ENCODE results near the gene OR6N1.

Gene OR6N1

DNA sequence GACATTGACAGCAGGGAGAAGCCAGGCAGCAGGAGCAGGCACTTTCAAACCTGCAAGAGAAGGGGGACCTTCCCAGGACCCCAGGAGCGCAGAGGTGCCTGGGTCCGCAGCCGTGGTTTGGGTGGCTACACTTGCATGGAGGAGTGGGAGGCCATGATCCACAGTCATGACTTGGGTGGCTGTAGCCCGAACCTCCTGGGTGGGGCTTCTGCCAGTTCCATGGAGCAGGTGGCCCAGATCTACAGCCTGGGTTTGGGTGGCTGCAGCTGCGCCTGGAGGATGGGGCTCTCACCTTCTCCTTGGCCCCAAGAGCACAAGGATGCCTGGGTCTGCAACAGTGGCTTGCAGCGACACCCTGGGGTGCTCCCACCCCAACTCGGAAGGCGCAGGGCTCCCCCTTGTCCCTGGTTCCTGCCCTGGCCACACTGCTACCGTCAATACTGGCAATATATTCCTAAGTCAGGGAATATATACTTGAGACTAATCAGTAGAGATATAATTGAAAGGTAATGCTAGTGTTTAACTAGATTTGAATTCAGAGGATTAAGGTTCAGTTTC lies 19.8 kb downstream of the OR6N1 start:
- DNase-seq (ENCODE audit: low read depth, low spot score): no peak

DNA sequence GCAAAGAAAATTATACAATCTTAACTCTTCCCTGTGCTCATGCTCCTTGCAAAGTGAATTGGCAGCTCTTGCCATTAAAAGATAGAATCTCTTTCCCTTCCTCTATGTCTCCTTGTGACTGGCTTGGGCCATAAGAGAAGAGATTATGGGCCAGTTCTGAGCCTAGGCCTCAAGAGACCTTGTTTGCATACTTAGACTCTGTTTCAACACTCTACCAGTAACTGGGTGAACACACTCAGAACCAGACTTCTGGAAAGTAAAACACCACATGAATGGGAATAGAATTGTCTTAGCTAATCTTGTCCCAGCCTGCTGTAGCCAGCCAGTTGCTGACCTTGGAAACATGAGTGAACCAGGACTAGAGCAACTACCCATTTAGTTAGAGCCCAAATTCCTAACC lies 36.1 kb downstream of the OR6N1 start:
- no peak for DNase-seq (ENCODE audit: low read depth, low spot score)

DNA sequence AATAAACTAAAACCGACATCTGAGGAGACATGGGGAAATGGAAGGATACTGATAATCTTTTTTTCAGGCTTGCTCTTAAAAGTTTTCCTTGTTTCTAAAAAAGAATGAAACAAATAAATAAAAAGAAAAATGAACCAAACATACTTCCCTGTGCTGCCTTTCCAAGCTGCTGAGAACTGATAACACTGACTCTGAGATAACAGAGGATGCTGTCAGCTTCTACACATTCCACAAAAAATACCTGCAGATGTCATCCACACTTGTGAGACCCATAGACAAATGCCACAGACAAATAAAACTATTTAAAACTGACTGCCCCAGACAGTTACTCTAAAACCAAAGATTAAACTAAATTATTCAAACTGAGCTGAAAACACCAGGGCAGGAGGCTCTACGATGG lies 39.5 kb downstream of the OR6N1 start:
- DNase-seq (ENCODE audit: low read depth, low spot score): no peak

DNA sequence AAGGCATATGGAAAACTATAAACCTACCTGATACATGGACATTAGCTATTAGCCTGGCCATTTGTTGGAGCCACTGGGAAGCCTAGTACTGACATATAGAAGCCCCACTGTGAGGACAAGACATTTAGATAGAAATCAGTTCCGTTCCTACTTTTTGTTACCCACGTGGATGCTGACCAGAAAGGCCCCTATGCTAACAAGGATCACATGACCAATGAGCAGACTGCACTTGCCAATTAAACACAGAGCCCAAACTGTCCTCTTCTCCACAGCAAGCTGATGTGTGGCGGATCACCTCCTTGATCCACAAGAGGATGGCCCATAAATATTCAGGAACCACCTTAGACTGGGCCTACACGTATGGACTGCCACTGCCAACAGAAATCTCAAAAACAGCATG lies 40.3 kb downstream of the OR6N1 start:
- DNase-seq (ENCODE audit: low read depth, low spot score): no peak

DNA sequence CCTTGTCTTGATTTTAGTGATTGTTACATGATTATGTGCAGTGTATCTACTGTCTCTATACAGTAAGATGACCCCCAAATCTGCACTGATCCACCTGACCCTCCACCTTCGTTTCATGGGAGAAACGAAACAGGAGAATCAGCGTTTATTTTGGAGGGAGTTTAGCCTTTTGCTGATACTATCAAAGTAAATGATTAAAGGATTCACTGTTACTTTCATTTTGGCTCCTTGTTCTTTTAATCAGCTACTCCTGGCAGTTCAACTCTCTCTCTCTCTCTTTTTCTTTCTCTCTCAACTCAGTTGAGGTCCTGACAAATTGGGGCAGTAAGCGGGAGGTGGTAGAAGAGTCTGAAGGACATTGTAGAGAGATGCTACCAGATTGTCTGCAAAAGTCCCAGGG lies 41.5 kb downstream of the OR6N1 start:
- DNase-seq (ENCODE audit: low read depth, low spot score): no peak

DNA sequence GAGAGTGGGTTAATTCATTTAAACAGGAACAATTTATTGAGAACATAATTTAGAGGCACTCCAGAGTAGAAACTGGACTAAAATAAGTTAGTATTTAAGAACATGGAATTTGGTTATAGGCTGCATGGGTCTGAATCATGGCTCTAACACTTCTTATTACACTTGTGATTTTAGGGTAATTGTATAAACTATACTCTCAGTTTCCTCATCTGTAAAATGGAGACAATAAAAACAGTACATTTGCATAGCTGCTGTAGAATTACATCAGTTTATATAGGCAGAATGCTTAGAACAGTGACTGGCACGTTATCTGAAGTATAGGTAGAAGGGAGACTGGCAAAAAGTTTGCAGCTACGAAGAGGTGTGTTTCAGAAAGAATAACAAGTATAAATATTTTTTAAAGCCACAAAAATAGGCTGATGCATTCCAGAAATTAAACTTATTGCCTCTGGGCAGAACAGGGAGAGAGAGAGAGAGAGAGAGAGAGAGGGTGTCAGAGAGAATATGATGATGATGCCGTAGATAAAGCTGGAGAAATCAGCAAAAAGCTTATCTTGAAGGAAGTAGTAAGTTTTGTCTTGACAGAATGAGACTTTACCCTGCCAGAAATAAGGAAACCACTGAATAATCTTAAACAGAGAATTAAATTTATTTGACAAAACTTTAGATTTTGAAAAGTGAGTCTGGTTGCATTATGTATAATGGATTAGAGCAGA lies 43.3 kb downstream of the OR6N1 start:
- DNase-seq (ENCODE audit: low read depth, low spot score): no peak

DNA sequence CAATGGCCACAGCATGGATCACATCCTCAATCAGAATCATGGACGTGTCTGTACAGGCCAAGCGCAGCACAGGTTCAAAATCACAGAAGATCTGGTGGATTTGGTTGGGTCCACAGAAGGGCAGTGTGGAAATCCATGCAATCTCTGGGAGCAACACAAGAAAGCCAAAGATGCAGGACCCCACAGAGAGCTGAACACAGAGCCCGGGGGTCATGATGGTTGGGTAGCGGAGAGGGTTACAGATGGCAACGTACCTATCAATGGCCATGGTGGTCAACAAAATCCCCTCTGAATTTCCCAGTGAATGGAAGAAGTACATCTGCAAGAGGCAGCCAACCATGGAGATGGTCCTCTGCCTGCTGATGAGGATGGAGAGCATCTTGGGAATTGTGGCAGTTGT lies 47.6 kb downstream of the OR6N1 start:
- DNase-seq (ENCODE audit: low read depth, low spot score): no peak

DNA sequence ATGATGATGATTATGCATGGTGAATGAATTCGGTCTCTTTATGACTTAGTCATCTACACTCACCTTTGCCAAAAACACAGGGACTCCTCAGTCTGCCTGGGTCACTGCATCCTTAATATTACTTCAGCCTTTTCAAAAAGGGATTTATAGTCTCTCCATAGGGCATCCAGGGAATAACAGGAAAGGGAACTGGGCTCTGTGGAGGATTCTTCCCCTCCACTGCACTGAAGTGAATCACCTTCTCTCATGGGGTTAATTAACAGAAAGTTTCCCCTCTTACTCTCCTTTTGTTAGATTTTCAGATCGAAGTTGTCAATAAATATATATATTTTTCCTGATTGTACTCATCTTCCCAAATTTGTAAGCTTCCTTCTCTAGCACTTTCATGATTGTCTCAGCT lies 51.4 kb downstream of the OR6N1 start, which contains the start of gene OR6K3:
OR6K3 (minus strand) TSS at position 101 of the 400 bp plus-strand sequence. CDS start 2,605 bp downstream, outside the sequence.
- DNase-seq (ENCODE audit: low read depth, low spot score): no peak

DNA sequence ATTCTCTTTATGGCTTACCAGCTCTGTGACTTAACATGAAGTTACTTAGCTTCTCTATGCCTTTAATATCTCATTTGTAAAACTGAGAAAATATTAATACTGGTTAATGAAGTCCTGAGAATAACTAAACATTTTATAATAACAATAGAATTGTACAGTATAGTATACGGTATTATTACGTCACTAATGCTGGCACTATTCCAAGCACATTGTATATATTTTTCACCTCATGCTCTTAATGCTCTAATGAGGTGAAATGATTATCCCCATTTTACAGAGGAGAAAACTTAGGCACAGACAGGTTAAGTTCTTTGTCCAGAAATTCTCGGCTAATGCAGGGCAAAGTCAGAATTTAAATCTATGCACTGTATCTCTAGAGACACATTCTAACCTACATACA lies 52.3 kb downstream of the OR6N1 start:
- no peak for DNase-seq (ENCODE audit: low read depth, low spot score)

DNA sequence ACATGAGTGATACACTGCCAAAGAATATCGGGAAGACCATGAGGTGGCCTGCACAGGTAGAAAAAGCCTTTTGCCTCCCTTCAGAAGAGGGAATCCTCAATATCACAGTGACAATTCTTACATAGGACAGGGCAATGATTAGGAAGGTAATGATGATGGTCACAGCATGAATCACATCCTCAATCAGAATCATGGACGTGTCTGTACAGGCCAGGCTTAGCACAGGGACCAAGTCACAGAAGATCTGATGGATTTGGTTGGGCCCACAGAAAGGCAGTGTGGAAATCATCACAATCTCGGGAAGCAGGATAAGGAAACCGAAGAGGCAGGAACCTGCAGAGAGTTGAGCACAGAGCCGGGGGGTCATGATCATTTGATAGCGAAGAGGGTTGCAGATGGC lies 54.7 kb downstream of the OR6N1 start:
- no peak for DNase-seq (ENCODE audit: low read depth, low spot score)

DNA sequence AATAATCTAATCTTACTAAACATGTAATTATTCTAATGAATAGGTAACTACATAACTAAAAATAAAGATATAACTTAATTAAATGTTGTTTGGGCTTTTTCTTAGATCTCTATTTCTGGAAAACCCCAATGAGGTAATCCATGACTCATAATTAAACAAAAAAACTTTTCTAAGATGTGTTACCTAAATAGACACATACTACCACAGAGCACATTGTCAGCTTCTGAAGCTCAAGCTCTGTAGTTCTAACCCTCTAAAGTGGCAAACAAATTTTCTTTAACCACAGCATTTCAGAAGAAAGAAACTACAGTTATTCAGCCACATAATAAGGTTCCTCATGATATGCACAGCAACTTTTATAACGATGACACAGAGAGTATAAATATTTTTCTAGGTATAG lies 55.7 kb downstream of the OR6N1 start:
- DNase-seq (ENCODE audit: low read depth, low spot score): no peak

DNA sequence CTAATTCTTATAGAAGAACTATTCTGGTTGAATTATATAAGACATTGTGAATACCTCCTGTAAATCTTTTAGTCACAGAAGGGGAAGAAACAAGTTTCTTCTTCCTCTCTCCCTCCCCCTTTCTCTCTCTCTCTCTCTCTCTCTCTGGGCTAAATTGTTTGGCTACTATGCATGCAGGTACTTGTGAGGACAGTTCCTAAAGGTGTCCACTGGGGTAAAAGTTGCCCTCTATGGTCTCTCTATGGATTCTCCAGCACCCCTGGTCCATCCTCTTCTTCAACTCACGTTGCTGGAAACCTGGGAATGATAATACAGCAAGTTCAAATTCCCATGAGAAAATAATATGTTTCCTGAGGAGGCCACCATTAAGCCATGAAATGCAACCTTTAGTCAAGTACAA lies 57.2 kb downstream of the OR6N1 start:
- DNase-seq (ENCODE audit: low read depth, low spot score): no peak

All from smooth muscle cell of the brain vasculature (primary cell).